ENCODE results near the gene ZDHHC5. TPM values are rescaled to one million over a fixed set of nuclear protein-coding genes. Genes with fewer than 3 reads are reported as not detected.

The ZDHHC5 gene, protein sequence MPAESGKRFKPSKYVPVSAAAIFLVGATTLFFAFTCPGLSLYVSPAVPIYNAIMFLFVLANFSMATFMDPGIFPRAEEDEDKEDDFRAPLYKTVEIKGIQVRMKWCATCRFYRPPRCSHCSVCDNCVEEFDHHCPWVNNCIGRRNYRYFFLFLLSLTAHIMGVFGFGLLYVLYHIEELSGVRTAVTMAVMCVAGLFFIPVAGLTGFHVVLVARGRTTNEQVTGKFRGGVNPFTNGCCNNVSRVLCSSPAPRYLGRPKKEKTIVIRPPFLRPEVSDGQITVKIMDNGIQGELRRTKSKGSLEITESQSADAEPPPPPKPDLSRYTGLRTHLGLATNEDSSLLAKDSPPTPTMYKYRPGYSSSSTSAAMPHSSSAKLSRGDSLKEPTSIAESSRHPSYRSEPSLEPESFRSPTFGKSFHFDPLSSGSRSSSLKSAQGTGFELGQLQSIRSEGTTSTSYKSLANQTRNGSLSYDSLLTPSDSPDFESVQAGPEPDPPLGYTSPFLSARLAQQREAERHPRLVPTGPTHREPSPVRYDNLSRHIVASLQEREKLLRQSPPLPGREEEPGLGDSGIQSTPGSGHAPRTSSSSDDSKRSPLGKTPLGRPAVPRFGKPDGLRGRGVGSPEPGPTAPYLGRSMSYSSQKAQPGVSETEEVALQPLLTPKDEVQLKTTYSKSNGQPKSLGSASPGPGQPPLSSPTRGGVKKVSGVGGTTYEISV
- total RNA-seq, result 43.4 TPM
- long read RNA-seq, full-length matches to known transcripts, result 44 of 104 reads
- long read RNA-seq, partial matches to known transcripts, result 40 of 104 reads
- long read RNA-seq, other reads (novel, unspliced or antisense), result 20 of 104 reads

DNA sequence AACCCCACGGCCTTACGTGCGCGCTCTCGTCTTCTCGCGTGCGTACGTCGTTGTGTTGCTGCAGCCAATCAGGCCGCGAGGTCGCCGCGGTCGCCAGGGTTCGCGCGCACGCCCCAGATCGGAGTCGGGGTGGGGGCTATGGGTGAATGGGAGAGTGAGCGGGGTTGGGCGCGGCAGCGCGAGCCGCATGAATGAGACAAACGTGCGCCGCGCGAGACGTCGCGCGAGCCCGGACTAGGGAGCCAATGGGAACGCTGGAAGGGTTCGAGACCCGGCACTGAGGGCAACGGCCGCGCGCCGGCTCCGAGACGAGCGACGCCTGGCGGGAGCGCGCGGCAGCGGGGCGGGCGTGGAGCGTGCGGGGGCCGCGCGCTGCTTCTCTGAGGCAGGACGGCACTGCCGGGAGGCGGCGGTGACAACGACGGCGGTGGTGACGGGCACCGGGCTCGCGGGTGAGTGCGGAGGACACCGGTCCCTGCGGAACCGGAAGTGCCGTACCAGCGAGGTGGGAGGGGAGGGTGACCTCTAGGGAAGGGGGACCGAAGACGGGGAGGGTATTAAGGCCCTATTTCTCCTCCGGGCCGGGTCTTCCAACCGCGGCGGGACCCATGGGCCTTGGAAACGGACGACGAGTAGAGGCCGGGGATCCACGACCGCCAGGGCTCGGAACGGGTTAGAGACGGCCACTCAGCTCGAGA lies at the start of gene ZDHHC5:
Gene ZDHHC5, plus strand, starts transcription at position 379 of the 698 bp plus-strand sequence. CDS start 4,977 bp downstream, outside the sequence.
- DNase-seq (ENCODE audit: low spot score), result peak; percentile 99
- intact Hi-C loops (cut with DNase I), result loop anchor here (5.0 kb wide), 2 partner anchors 44 to 74 kb away; partner anchors contain the start of genes MED19, SELENOH and TMX2

DNA sequence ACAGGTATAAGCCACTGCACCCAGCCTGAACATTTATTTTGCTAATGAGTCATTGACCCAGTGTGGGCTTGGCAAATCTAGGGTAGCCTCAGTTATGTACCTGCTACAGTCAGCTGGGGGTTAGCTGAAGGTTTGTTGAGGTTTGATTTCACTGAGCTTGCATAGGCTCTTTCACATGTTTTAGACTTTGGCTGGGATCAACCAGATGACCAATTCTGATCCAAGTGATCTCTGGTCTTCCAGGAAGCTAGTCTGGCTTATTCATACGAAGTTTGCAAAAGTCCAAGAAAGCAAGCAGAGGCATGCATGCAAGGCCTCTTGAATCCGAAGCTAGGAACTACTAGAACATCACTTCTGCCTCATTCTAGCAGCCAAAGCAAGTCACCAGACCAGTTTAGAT lies 49.5 kb upstream of the ZDHHC5 start:
- no peak for DNase-seq (ENCODE audit: low spot score)
- intact Hi-C loops (cut with DNase I), result no loop called here

DNA sequence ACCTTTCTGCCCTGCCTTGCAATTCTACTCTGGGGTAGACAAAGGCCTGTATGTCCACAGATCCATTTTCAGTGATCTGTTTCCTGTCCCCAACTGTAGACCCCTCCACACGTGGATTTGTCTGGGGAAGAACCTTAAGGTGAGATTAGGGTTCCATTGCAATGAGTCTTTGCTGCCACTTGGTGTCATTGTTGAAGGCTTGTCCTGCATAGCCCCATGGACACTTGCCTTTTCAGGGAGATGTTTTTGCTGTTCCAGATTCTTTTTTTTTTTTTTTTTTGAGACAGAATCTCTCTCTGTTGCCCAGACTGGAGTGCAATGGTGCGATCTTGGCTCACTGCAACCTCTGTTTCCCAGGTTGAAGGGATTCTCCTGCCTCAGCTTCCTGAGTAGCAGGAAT lies 48.6 kb upstream of the ZDHHC5 start:
- intact Hi-C loops (cut with DNase I), result no loop called here

DNA sequence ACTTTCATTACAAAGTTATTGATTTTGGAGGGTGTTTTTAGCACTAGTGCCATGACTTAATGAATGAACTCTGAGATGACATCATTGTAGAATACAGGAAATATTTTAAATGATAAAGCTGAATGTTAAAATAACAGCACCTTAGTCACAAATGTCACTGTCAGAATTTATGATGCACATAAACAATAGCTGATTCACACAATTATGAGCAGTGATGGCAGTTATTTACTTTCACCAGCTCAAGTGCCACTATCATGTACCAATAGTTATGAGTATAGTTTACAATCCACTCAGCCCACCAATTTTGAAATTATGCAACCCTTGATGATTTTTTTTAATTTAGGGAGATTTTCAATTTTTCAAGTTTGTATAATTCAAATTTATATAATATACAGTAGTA lies 47.4 kb upstream of the ZDHHC5 start:
- intact Hi-C loops (cut with DNase I), result no loop called here
- no peak for DNase-seq (ENCODE audit: low spot score)

More for the DNA sequence above, 48.6 kb upstream of the ZDHHC5 start:
- DNase-seq (ENCODE audit: low spot score), result peak; percentile 6

DNA sequence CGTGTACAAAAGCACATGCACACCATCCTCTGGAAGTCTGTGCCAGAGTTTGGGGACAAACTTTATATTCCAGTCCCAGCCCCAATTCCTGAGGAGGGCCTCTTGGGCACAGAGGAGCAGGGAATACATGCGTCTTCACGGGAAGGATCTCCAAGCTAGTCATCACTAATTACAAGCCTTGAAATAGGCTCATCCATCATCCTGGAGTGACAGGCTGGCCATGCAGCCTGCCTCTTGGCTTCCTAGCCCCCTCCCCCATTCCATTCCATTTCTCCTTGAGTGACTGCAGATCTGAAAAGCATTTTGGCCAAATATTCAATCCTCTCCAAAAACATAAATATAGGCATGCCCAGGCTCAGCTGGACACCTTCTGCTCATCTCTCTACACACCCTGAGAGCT lies 45.7 kb upstream of the ZDHHC5 start:
- intact Hi-C loops (cut with DNase I), result no loop called here
- DNase-seq (ENCODE audit: low spot score), result peak; percentile 9

DNA sequence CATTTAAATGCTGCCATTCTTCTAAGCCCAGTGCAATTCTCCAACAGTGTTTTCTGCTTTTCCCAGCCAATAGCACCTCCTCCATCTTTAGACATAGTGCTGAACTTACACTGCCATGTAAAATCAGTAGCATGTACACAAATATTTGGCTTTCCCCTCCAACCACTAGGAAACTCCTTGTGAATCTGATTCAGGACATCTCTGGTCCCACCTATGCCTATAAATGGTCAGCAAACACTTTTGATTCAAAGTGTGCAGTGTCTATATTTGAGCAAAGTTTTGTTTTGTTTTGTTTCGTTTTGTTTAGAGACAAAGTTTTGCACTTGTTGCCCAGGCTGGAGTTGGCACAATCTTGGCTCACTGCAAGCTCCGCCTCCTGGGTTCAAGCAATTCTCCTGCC lies 43.0 kb upstream of the ZDHHC5 start:
- intact Hi-C loops (cut with DNase I), result no loop called here
- DNase-seq (ENCODE audit: low spot score), result no peak

DNA sequence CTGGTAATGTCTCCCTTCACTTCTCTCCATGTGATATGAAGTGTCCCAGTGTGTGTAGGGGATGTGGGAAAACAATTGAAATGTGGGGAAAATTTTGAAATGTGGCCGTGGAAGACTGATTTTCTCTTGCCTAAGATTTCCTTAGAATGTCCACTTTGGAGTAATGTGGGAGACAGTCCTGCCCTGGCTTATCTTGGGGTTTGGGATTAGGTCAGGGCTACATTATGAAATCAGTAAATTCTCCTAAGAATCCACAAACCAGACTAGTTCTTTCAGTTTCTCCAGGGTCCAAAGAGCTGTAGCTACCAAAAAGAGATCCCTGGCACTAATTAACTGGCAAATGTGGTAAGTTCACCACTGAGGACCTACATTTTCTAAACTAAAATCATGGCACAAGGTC lies 41.0 kb upstream of the ZDHHC5 start:
- intact Hi-C loops (cut with DNase I), result no loop called here

DNA sequence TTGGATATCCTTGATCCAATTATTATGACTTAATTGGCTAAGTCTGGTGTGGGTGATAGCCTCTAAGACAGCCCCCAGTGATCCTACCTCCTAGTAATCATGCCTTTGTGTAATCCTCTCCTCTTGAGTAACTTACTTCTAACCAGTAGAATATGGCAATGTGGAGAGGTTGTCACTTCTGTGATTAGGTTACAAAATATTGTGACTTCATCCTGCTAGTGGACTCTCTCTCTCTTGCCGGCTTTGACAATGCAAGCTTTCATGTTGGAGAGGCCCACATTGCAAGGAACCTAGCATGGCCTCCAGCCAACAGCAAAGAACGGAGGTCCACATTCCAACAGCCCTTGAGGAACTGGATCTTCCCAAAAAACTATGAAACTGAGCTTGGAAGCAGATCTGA lies 37.7 kb upstream of the ZDHHC5 start:
- no peak for DNase-seq (ENCODE audit: low spot score)
- intact Hi-C loops (cut with DNase I), result no loop called here

More for the DNA sequence above, 41.0 kb upstream of the ZDHHC5 start:
- DNase-seq (ENCODE audit: low spot score), result no peak

DNA sequence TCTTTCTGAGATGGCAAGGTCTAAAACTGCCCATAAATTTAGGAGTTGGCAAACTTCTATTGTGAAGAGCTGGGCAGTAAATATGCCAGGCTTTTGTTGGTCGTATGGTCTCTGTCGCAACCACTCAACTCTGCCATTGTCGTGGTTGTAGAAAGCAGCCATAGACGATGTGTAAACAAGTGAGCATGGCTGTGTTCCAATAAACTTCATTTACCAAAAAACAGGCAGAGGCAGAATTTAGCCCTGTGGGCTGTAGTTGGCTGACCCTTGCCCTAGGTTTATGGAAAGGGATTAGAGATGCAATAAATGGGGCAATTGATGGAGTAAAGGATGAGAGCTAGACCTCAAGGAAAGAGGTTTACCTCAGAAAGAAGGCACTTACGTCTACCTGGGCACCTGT lies 35.8 kb upstream of the ZDHHC5 start:
- intact Hi-C loops (cut with DNase I), result no loop called here
- DNase-seq (ENCODE audit: low spot score), result peak; percentile 58

DNA sequence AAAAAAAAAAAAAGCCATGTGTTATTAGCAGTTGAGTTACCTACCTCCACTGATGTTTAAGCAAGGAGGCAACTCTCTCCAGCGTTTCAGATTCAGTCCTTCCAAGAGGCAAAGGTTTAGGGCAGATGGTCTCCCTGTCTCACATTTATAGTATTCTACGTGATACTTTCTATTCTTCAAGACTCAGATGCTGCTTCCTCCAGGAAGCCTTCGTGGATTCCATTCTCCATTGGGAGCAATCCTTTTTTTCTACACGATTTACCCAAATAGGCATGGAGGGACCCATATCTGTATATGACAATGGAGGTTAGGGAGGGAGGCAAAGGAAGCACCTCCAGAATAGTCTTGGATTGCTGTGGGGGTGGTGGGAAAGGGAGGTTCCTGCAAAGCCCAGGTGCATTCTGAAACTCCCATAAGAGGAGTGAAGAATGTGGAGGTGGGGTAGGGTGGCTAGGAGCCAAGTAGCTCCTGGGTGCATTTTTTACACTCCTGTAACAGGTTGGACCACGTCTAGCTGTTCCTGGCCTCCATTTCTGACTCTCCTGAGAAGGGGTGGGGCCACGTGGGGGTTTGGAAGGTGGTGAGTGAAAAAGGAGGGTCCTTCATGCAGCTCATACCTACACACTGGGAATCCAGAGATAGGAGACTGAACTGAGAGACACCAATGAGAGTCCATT lies 34.4 kb upstream of the ZDHHC5 start:
- intact Hi-C loops (cut with DNase I), result no loop called here
- no peak for DNase-seq (ENCODE audit: low spot score)

DNA sequence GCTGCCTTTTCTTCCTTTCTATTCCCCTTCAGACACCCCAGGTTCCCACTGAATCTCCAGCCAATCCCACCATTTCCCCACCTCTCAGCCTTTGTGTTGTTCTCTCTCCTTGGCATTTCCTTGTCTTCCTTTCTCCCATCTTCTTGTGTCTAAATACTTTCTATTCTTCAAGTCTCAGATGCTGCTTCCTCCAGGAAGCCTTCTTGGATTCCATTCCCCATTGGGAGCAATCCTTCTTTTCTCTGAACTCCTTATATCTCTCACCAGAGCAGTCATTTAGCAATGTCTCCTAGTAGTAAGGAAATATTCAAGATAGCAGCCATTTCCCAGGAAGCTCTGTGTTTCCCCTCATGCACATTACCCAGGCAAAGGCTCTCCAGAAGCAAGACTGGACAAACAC lies 33.6 kb upstream of the ZDHHC5 start:
- DNase-seq (ENCODE audit: low spot score), result no peak
- intact Hi-C loops (cut with DNase I), result no loop called here

DNA sequence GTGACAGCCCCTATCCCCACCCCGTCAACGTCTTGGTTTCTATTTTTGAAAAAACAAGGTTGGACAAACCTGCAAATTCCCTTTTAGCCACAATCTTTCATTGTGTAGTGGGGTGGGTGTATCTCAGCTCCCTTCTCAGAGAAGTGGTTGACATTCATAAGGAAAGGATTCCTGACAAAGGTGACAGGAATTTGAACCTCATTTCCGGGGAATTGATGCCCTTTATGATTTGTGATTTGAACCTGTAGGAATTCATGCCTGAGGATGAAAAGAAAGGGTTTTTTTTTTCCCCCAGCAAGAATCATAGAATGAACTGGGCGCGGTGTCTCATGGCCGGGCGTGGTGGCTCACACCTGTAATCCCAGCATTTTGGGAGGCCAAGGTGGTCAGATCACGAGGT lies 32.7 kb upstream of the ZDHHC5 start:
- peak; percentile 19 for DNase-seq (ENCODE audit: low spot score)
- intact Hi-C loops (cut with DNase I), result no loop called here

DNA sequence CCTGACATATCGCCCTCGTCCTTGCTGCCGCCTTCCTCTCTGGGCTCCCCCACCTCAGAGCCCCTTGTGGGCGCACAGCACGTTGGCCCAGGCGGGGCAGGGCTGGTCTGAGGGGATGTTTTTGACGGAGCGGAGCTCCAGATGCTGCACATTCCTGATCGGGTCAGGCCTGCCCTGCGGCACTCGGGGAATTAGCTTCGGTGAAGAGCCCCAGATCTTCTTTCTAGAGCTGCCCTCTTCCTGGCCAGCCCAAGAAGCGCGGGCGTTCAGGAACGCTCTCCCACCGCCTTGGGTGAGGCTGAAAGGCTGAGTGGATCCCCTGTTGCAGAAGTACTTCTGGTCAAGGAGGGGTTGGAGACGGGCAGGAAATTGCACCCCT lies 30.3 kb upstream of the ZDHHC5 start:
- no peak for DNase-seq (ENCODE audit: low spot score)
- intact Hi-C loops (cut with DNase I), result no loop called here

DNA sequence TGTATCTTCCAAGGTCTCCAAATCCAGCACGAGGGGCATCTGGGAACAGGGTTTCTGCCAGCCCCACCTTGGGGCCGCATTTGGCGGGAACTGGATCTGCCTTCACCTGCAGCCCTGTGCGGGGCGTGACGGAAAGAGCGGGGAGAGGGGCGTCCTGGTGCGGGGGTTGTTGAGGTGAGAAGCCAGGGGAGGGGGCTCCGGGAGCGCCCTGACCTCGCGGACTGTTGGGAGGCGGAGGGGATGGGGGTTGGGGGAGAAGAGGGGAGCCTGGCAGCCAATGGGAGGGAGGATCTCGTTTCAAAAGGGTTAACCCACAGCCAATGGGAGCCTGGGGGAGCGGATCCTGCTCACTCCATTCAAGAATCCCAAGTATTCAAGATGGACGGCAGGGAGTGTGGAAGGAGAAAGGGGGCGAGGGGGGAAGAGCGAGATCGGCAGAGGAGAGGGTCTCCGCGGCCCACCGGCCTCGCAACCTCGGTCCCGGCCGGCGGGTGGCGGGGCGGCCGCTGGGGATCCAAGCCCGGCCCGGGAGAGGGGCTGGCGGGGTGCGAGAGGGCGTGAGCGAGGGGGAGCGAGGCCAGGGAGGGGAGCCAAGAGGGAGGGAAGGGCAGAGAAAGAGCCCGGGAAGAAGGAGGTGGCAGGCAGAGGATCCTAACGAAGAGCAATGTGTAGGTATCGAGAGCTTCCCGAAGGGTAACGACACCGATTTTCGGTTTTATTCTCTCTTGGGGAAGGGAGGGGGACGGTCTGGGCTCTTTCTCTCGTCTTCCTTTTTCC lies 29.7 kb upstream of the ZDHHC5 start:
- intact Hi-C loops (cut with DNase I), result no loop called here
- peak; percentile 76 for DNase-seq (ENCODE audit: low spot score)

DNA sequence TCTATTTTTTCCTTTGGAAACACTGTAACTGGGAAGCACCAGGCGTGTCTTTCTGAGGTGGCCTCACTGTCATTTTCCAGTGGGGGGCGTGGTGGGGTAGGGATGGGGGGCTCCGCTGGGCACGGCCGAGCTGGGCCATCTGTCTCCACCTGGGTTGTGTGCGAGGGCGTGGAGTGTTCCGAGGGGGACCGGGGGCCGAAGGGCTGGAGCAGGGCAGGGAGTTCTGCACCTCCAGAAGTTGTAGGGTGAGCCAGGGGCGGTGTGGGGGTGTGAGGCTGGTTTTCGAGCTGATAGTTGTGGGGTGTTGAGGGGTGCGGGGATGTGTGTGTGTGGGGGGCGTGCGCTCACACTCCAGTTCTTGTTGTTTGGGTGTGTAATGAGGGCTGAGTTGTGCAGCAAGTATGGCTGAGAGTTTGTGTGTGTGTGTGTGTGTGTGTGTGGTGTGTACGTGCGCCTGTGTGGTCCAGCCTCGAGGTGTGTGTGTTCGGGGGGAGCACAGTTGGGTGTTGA lies 29.0 kb upstream of the ZDHHC5 start:
- DNase-seq (ENCODE audit: low spot score), result peak; percentile 68
- intact Hi-C loops (cut with DNase I), result no loop called here

DNA sequence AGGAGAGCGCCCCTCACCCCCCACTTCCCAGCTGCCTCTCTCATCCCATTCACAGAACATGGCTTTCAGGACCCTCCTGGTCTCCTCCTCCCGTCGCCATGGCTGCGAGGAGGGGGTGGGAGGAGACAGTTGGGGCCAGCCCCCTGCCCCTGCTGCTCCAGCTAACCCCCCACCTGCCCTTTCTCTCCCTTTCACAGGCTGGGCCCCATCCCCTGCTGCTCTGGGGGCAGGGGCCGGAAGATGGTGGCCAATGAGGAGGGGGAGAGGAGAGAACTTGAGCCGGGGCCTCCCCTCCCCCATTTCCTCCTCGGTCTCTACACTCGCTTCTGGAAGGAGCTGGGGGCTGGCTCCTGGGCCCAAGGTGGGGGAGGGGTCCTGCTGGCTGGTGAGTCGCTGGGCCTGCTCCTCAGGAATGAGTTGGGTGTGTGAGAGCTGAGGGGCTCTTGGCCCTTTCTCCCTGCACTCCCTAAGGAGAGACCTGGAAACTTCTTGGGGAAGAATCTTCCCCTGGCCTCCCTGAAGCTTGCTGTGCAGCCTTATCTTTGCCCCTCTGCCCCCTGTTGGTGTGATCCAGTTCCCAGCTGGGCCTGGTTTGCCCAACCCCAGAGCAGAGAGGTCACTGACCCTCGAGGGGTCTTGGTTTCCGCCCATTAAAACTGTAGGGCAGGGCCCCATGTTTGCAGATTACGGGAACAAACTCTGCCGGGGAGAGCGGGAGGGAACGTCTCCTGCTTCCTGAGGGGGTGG lies 28.4 kb upstream of the ZDHHC5 start:
- intact Hi-C loops (cut with DNase I), result loop anchor here (5.0 to 10.0 kb wide), 2 partner anchors 145 to 182 kb away; no protein-coding TSS in a partner anchor
- no peak for DNase-seq (ENCODE audit: low spot score)

DNA sequence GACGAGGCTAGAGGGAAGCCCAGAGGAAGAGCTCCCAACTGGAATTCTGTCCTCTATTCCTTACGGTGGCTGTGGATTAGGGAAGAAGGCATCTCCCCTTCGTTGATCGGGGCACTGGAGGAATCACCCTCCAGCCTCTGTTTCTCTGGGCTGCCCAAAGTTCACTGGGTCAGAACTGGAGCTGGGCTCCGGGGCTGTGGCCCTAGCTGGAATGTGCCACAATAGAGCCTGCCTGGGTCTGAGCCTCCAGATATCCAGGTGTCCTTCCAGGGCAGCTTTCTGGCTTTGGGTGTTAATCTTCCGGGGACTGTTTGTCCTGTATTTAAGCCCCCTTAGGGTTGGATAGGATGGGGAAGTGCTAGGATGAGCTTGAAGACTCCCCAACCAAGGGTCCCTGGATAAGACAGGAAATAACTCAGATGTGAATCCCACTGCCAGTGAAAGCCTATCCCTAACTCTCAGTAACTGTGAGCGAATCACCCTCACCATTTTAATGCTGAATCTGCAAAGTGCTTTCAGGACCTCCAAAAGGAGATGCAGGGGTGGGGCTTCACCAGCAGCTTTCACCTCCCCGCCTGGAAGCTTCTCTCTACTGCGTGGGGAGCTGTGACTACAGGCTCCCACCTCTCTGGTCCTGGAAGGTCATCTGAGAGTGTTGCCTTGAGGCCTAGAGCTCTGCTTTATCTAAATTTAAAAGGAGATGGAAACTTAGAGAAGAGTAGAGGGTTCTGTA lies 27.7 kb upstream of the ZDHHC5 start:
- peak; percentile 44 for DNase-seq (ENCODE audit: low spot score)
- intact Hi-C loops (cut with DNase I), result loop anchor here (5.0 to 10.0 kb wide), 2 partner anchors 145 to 183 kb away; no protein-coding TSS in a partner anchor

All from cardiac septum (tissue), 1 donor.